ENCODE results near the gene GALNT14.

DNA sequence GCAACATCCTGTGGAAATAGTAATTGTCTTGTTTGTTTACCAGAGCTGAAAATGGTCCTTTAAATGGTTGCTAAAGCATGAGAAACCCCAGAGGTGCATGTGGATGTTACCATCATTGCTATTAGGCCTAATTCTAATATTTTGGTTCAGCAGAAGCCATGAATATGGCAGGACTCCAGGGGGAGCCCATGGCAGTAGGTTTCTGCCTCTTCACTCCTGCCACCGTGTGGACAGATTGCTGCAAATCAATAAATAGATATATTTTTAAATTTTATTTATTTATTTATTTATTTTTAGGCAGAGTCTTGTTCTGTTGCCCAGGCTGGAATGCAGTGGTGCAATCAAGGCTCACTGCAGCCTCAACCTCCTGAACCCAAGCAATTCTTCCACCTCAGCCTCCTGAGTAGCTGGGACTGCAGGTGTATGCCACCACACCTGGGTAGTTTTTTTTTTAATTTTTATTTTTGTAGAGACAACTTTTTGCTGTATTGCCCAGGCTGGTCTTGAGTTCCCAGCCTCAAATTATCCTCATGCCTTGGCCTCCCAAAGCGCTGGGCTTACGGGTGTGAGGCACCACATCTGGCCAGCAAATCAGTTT is 276.1 kb downstream of the GALNT14 start:
- TF ChIP-seq EP300 (IDR thresholded peaks at IDR 0.05; ENCODE audit: borderline replicate concordance in 1 of 2, low read depth in 2 of 2, low read length in 2 of 2) (no peak), SIN3A (conservative IDR thresholded peaks at IDR 0.05 in 1 of 2, IDR thresholded peaks at IDR 0.05 in 1 of 2; ENCODE audit: low read depth in 1 of 2, low read length in 2 of 2) (no peak), YY1 (IDR thresholded peaks at IDR 0.05; ENCODE audit: low read depth, low read length) (peak; percentile 41; the same call in 1 of the 2 replicates), POLR2A (IDR thresholded peaks at IDR 0.05; ENCODE audit: control extremely low read depth in 1 of 2, low read depth in 2 of 2, low read length in 2 of 2) (no peak), EGR1 (IDR thresholded peaks at IDR 0.05; ENCODE audit: borderline replicate concordance, low read depth, low read length) (no peak), BRCA1 (IDR thresholded peaks at IDR 0.05; ENCODE audit: low read depth, low read length) (no peak), SUZ12 (IDR thresholded peaks at IDR 0.05; ENCODE audit: low read length) (no peak), CREB1 (IDR thresholded peaks at IDR 0.05) (no peak), HDAC2 (IDR thresholded peaks at IDR 0.05; ENCODE audit: borderline replicate concordance in 1 of 2, low read depth in 2 of 2, low read length in 2 of 2) (no peak)
- TF ChIP-seq, protein P1, sequence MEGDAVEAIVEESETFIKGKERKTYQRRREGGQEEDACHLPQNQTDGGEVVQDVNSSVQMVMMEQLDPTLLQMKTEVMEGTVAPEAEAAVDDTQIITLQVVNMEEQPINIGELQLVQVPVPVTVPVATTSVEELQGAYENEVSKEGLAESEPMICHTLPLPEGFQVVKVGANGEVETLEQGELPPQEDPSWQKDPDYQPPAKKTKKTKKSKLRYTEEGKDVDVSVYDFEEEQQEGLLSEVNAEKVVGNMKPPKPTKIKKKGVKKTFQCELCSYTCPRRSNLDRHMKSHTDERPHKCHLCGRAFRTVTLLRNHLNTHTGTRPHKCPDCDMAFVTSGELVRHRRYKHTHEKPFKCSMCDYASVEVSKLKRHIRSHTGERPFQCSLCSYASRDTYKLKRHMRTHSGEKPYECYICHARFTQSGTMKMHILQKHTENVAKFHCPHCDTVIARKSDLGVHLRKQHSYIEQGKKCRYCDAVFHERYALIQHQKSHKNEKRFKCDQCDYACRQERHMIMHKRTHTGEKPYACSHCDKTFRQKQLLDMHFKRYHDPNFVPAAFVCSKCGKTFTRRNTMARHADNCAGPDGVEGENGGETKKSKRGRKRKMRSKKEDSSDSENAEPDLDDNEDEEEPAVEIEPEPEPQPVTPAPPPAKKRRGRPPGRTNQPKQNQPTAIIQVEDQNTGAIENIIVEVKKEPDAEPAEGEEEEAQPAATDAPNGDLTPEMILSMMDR (IDR thresholded peaks at IDR 0.05; ENCODE audit: control extremely low read depth in 1 of 3, insufficient read depth in 1 of 3, low read depth in 1 of 3, low read length in 3 of 3) = peak; percentile 61 to 99 (median 70)
- TF ChIP-seq, protein P2, sequence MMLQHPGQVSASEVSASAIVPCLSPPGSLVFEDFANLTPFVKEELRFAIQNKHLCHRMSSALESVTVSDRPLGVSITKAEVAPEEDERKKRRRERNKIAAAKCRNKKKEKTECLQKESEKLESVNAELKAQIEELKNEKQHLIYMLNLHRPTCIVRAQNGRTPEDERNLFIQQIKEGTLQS (IDR thresholded peaks at IDR 0.05; ENCODE audit: insufficient read depth, low read depth, low read length) = 0 out of 2 replicates have a peak, but pooled peaks have one; percentile 39
- TF ChIP-seq, protein P3, sequence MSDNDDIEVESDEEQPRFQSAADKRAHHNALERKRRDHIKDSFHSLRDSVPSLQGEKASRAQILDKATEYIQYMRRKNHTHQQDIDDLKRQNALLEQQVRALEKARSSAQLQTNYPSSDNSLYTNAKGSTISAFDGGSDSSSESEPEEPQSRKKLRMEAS (IDR thresholded peaks at IDR 0.05) = no peak
- TF ChIP-seq, protein P4, sequence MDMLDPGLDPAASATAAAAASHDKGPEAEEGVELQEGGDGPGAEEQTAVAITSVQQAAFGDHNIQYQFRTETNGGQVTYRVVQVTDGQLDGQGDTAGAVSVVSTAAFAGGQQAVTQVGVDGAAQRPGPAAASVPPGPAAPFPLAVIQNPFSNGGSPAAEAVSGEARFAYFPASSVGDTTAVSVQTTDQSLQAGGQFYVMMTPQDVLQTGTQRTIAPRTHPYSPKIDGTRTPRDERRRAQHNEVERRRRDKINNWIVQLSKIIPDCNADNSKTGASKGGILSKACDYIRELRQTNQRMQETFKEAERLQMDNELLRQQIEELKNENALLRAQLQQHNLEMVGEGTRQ (IDR thresholded peaks at IDR 0.05; ENCODE audit: low read length) = no peak

Measured in H1 (cell line).